ENCODE data around the gene UBALD2. TPM values are rescaled to one million over a fixed set of nuclear protein-coding genes. Genes with fewer than 3 reads are reported as not detected.

UBALD2 gene
- total and polyA plus RNA-seq, 2 of the 4 experiments (the other 2 are of a cell fraction): 0.90 to 12.1 TPM

DNA sequence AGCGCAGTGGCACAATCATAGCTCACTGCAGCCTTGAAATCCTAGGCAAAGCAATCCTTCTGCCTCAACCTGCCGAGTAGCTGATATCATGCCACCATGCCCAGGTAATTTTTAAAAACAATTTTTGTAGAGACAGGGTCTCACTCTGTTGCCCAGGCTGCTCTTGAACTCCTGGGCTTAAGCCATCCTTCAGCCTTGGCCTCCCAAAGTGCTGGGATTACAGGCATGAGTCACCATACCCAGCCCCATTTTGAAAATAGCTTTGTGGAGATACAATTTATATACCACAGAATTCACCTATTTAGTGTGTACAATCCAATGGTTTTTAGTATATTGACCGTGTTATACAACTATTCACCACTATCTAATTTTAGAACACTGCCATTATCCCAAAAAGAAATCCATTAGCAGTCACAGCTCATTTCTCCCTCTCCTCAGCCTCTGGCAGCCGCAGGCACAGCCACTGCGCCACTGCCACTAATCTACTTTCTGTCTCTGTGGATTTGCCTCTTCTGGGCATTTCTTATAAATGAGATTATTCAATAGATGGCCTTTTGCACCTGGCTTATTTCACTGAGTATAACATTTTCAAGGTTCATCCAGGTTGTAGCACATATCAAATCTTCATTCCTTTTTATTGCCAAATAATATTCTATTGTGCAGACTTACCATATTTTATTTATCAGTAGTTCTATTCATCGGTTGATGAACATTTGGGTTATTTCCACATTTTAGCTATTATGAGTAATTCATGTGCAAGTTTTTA is 31.4 kb upstream of the UBALD2 start (continued):
- TF ChIP-seq, protein P1, sequence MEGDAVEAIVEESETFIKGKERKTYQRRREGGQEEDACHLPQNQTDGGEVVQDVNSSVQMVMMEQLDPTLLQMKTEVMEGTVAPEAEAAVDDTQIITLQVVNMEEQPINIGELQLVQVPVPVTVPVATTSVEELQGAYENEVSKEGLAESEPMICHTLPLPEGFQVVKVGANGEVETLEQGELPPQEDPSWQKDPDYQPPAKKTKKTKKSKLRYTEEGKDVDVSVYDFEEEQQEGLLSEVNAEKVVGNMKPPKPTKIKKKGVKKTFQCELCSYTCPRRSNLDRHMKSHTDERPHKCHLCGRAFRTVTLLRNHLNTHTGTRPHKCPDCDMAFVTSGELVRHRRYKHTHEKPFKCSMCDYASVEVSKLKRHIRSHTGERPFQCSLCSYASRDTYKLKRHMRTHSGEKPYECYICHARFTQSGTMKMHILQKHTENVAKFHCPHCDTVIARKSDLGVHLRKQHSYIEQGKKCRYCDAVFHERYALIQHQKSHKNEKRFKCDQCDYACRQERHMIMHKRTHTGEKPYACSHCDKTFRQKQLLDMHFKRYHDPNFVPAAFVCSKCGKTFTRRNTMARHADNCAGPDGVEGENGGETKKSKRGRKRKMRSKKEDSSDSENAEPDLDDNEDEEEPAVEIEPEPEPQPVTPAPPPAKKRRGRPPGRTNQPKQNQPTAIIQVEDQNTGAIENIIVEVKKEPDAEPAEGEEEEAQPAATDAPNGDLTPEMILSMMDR (conservative IDR thresholded peaks at IDR 0.05; ENCODE audit: low read depth, low read length): no peak
- no peak for TF ChIP-seq SMC3 (IDR thresholded peaks at IDR 0.05; ENCODE audit: low read depth, low read length)

DNA sequence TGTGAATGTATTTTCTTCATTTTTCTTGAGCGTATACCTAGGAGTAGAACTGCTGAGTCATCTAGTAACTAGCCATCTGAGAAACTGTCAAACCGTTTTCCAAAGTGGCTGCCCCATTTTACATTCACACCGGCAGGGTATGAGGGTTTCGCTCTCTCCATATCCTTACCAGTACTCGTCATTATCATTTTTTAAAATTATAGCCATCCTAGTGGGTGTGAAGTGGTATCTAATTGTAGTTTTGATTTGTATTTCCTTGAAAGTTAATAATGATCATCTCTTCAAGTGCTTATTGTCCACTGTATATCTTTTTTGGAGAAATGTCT is 30.8 kb upstream of the UBALD2 start:
- Histone ChIP-seq H2BK5ac (ENCODE audit: low read depth, low read length, poor library complexity, severe bottlenecking) (no peak overlapping the region), H3K4ac (ENCODE audit: low read depth, low read length) (no peak overlapping the region), H4K91ac (ENCODE audit: insufficient read depth, low read depth, low read length) (no peak overlapping the region), H2BK15ac (ENCODE audit: low read depth, low read length) (no peak overlapping the region), H3K14ac (replicated peaks; ENCODE audit: low read depth, low read length) (no peak overlapping the region), H4K5ac (ENCODE audit: low read depth, low read length) (no peak overlapping the region), H2BK20ac (ENCODE audit: low read depth, low read length) (no peak overlapping the region), H3K36me3 (ENCODE audit: control insufficient read depth, insufficient read depth, low read length) (no peaks in the 10 kb centered on the region), H3K27ac (ENCODE audit: insufficient read depth, low read length) (no peak overlapping the region), H2AK9ac (replicated peaks; ENCODE audit: low read depth, low read length, poor library complexity) (peak overlapping the region; percentile 67), H4K20me1 (ENCODE audit: insufficient read depth, low read length) (0 out of 2 replicates have a peak, but pooled peaks cover 3% of the 10 kb centered on the region), H3K27me3 (ENCODE audit: control insufficient read depth, insufficient read depth, low read length) (peaks cover 3% of the 10 kb centered on the region; the same call in 1 of the 2 replicates), H3K79me1 (ENCODE audit: low read depth in 1 of 2, low read length in 2 of 2) (peaks cover 0 to 3% of the 10 kb centered on the region in 2 experiments; a peak in 1 of 4 replicates), H3K18ac (ENCODE audit: low read depth, low read length) (no peak overlapping the region), H3K4me3 (ENCODE audit: insufficient read depth, low read depth, low read length) (no peak overlapping the region), H3K56ac (ENCODE audit: extremely low read depth, insufficient read depth, low read length) (0 out of 2 replicates have a peak overlapping the region, but pooled peaks have one; percentile 20), H3K9ac (ENCODE audit: low read depth, low read length) (no peak overlapping the region), H4K8ac (ENCODE audit: low read depth in 2 of 2, low read length in 2 of 2) (no peak overlapping the region), H2AK5ac (ENCODE audit: low read depth, low read length) (peak overlapping the region; percentile 59), H3K4me1 (ENCODE audit: control insufficient read depth, insufficient read depth, low read length) (peaks cover 3% of the 10 kb centered on the region), H2AFZ (replicated peaks; ENCODE audit: low read length, poor library complexity) (no peak overlapping the region), H3K9me3 (ENCODE audit: control insufficient read depth, insufficient read depth, low read length) (no peaks in the 10 kb centered on the region), H2BK120ac (ENCODE audit: low read depth, low read length) (peak overlapping the region; percentile 16; the same call in 1 of the 2 replicates), H3K23ac (ENCODE audit: low read depth, low read length) (no peak overlapping the region), H3K4me2 (ENCODE audit: low read depth, low read length) (no peak overlapping the region), H3K9me1 (ENCODE audit: insufficient read depth, low read length) (peaks cover 3% of the 10 kb centered on the region; the same call in 1 of the 2 replicates)
- dilution Hi-C loops (cut with HindIII; ENCODE audit: low sequenced_read_pairs, unreplicated experiment): no loop called here
- in situ Hi-C loops (cut with MboI; ENCODE audit: low sequenced_read_pairs): no loop called here
- WGBS, 2 experiments (ENCODE audit: extremely low coverage in 2 of 2, insufficient read length in 1 of 2): no CpG with 5 or more reads among the region's 5 CpGs
- POLR2A ChIA-PET (ENCODE audit: unreplicated experiment): no interaction called here
- no TSS peak for BruUV-seq (replicated peaks)
- CTCF ChIA-PET: interaction anchor here (0.7 kb wide), 1 partner anchor 10 kb away, joined by 3 read pairs; no protein-coding TSS in a partner anchor
- intact Hi-C loops (cut with micrococcal nuclease): no loop called here
- ATAC-seq (ENCODE audit: low read depth) (no peak), DNase-seq (no peak)
- TF ChIP-seq POLR2A (IDR thresholded peaks at IDR 0.05; ENCODE audit: low read depth, low read length): no peak
- no peak for TF ChIP-seq MXI1 (IDR thresholded peaks at IDR 0.05; ENCODE audit: borderline replicate concordance, low read depth, low read length)
- peak; percentile 91 for TF ChIP-seq MAFK (IDR thresholded peaks at IDR 0.05; ENCODE audit: low read depth, low read length)
- peak; percentile 95 for TF ChIP-seq NFE2L2 (IDR thresholded peaks at IDR 0.05; ENCODE audit: low read depth, low read length)
- TF ChIP-seq, protein P2, sequence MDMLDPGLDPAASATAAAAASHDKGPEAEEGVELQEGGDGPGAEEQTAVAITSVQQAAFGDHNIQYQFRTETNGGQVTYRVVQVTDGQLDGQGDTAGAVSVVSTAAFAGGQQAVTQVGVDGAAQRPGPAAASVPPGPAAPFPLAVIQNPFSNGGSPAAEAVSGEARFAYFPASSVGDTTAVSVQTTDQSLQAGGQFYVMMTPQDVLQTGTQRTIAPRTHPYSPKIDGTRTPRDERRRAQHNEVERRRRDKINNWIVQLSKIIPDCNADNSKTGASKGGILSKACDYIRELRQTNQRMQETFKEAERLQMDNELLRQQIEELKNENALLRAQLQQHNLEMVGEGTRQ (IDR thresholded peaks at IDR 0.05; ENCODE audit: low read depth, low read length): no peak

All from IMR-90 (cell line).